GM19438 (cell line): ENCODE data around the gene HTR3B.
"Not testable (repeated sequence)": the region's sequence is repeated elsewhere in the genome, so short reads cannot be mapped to it uniquely, and the experiment has no call there.

Source experiments
- ATAC-seq: cut with Tn5 transposase; IDR thresholded peaks from one replicate; pipeline ENCODE4 v1.9.1; 2021; ENCODE audit warnings: low read depth; ENCODE audit not compliant: unreplicated experiment

Gene HTR3B

GRCh38 chr11:113935858-113936257 is 31.3 kb downstream of the HTR3B start:
- ATAC-seq, result no peak

GRCh38 chr11:113937918-113938317 is 33.3 kb downstream of the HTR3B start:
- ATAC-seq, result no peak

- no peak for ATAC-seq
Measured at GRCh38 chr11:113942256-113942655, 37.7 kb downstream of the HTR3B start.

GRCh38 chr11:113946162-113946561 is 41.6 kb downstream of the HTR3B start:
- not testable (repeated sequence) for ATAC-seq

GRCh38 chr11:113947994-113948393 is 43.4 kb downstream of the HTR3B start:
- no peak for ATAC-seq

- no peak for ATAC-seq
Measured at GRCh38 chr11:113949891-113950290, 45.3 kb downstream of the HTR3B start.

- no peak for ATAC-seq
Measured at GRCh38 chr11:113951537-113951936, 46.9 kb downstream of the HTR3B start.

- ATAC-seq, result no peak
Measured at GRCh38 chr11:113952070-113952469, 47.5 kb downstream of the HTR3B start.

- no peak for ATAC-seq
Measured at GRCh38 chr11:113952588-113952987, 48.0 kb downstream of the HTR3B start.

GRCh38 chr11:113954235-113954634 is 49.6 kb downstream of the HTR3B start:
- no peak for ATAC-seq

- no peak for ATAC-seq
Measured at GRCh38 chr11:113956986-113957385, 52.4 kb downstream of the HTR3B start.

- no peak for ATAC-seq
Measured at GRCh38 chr11:113960702-113961330, 56.2 kb downstream of the HTR3B start.

- ATAC-seq, result no peak
Measured at GRCh38 chr11:113967361-113967760, 62.8 kb downstream of the HTR3B start.

- ATAC-seq, result no peak
Measured at GRCh38 chr11:113971506-113972195, 67.1 kb downstream of the HTR3B start.

GRCh38 chr11:113974741-113975470 is 70.3 kb downstream of the HTR3B start, which contains the start of gene HTR3A:
Gene HTR3A, plus strand, starts transcription at chr11:113975108. Its CDS starts 218 bp downstream, at chr11:113975326.
- ATAC-seq, result no peak

GRCh38 chr11:113977071-113977490 is 72.5 kb downstream of the HTR3B start:
- ATAC-seq, result no peak

- ATAC-seq, result no peak
Measured at GRCh38 chr11:113977701-113978100, 73.1 kb downstream of the HTR3B start.

GRCh38 chr11:113979431-113979830 is 74.8 kb downstream of the HTR3B start:
- no peak for ATAC-seq

GRCh38 chr11:113980785-113981184 is 76.2 kb downstream of the HTR3B start:
- no peak for ATAC-seq

GRCh38 chr11:113982306-113982705 is 77.7 kb downstream of the HTR3B start:
- no peak for ATAC-seq

- ATAC-seq, result no peak
Measured at GRCh38 chr11:113984781-113985180, 80.2 kb downstream of the HTR3B start.
